ENCODE results near the gene SLC34A1.
"Not testable (repeated sequence)": the region's sequence is repeated elsewhere in the genome, so short reads cannot be mapped to it uniquely, and the experiment has no call there.

SLC34A1 gene

GRCh38 chr5:177410575-177410974 is 26.3 kb downstream of the SLC34A1 start:
- DNase-seq (ENCODE audit: low spot score): no peak

- no peak for DNase-seq (ENCODE audit: low spot score)
Measured at GRCh38 chr5:177412603-177413233, 28.5 kb downstream of the SLC34A1 start.

GRCh38 chr5:177414481-177414880 is 30.2 kb downstream of the SLC34A1 start:
- DNase-seq (ENCODE audit: low spot score): no peak

GRCh38 chr5:177417081-177417480 is 32.8 kb downstream of the SLC34A1 start:
- DNase-seq (ENCODE audit: low spot score): not testable (repeated sequence)

GRCh38 chr5:177419046-177419445 is 34.8 kb downstream of the SLC34A1 start:
- DNase-seq (ENCODE audit: low spot score): peak; percentile 55

GRCh38 chr5:177420472-177420871 is 36.2 kb downstream of the SLC34A1 start:
- not testable (repeated sequence) for DNase-seq (ENCODE audit: low spot score)

- no peak for DNase-seq (ENCODE audit: low spot score)
Measured at GRCh38 chr5:177421062-177421798, 37.0 kb downstream of the SLC34A1 start.

GRCh38 chr5:177423671-177424070 is 39.4 kb downstream of the SLC34A1 start:
- no peak for DNase-seq (ENCODE audit: low spot score)

GRCh38 chr5:177425196-177425800 is 41.1 kb downstream of the SLC34A1 start:
- no peak for DNase-seq (ENCODE audit: low spot score)

GRCh38 chr5:177425801-177426565 is 41.7 kb downstream of the SLC34A1 start:
- peak; percentile 99 for DNase-seq (ENCODE audit: low spot score)

- DNase-seq (ENCODE audit: low spot score): no peak
Measured at GRCh38 chr5:177426566-177427210, 42.5 kb downstream of the SLC34A1 start, which contains the start of gene GRK6. GRK6 (plus strand) TSS chr5:177426676; CDS start chr5:177426846, 170 bp downstream.

- DNase-seq (ENCODE audit: low spot score): no peak
Measured at GRCh38 chr5:177427211-177427822, 43.1 kb downstream of the SLC34A1 start.

- DNase-seq (ENCODE audit: low spot score): no peak
Measured at GRCh38 chr5:177427919-177428573, 43.8 kb downstream of the SLC34A1 start.

- no peak for DNase-seq (ENCODE audit: low spot score)
Measured at GRCh38 chr5:177428574-177429217, 44.5 kb downstream of the SLC34A1 start.

- DNase-seq (ENCODE audit: low spot score): no peak
Measured at GRCh38 chr5:177429248-177430040, 45.2 kb downstream of the SLC34A1 start.

GRCh38 chr5:177430140-177430951 is 46.1 kb downstream of the SLC34A1 start:
- no peak for DNase-seq (ENCODE audit: low spot score)

GRCh38 chr5:177430972-177431316 is 46.7 kb downstream of the SLC34A1 start:
- DNase-seq (ENCODE audit: low spot score): no peak

GRCh38 chr5:177431317-177432142 is 47.3 kb downstream of the SLC34A1 start:
- no peak for DNase-seq (ENCODE audit: low spot score)
